ENCODE data around the gene VCPKMT.

- TF ChIP-seq CTCF (IDR thresholded peaks at IDR 0.05) (no peak), EP300 (IDR thresholded peaks at IDR 0.05) (no peak), POLR2A (IDR thresholded peaks at IDR 0.05) (no peak)
These were observed 1.1 kb upstream of the VCPKMT start for GRCh38 chr14:50117456-50117855.
